HG03095 (cell line): ENCODE results near the gene TMIGD3.

Source experiments
- ATAC-seq: cut with Tn5 transposase; IDR thresholded peaks from one replicate; pipeline ENCODE4 v1.9.1; 2021; ENCODE audit warnings: moderate library complexity; ENCODE audit not compliant: unreplicated experiment

TMIGD3 gene

DNA sequence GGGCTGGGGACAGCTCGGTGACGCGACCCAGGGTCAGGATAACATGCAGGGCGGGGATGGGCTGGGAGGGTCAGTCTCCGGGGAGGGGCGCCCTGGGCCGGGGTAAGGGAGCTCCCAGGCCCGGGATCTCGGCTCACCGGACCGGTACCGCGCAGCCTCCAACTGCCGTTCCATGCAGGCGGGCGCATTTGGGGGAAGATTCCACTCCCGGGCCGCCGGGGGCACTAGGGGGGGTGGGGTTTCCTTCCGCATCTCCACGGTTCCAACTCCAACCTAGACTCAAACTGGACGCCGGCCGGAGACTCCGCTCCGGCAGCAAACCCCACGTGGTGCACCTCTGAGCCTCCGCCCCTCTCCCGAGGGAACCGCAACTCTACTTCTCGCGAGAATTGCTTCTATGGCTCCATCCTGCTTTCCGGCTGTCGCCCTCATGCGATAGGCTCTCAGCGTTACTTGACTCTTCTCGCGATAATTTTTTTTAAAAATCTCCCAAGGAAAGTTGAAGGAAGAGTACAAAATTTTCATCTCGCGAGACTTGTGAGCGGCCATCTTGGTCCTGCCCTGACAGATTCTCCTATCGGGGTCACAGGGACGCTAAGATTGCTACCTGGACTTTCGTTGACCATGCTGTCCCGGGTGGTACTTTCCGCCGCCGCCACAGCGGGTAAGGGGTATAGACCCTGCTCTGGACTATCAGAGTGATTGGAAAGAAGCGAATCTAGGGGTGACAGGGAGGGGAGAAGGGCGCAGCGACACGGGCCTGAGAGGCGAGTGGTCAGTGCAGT is 54.3 kb downstream of the TMIGD3 start, which contains the start of the genes ATP5PB and WDR77:
ATP5PB (plus strand) TSS at position 547 of the 785 bp plus-strand sequence; CDS start at position 625, 78 bp downstream.
WDR77 (minus strand) TSS at position 339 of the 785 bp plus-strand sequence; CDS start at position 252, 87 bp downstream.
- ATAC-seq: peak; percentile 82

DNA sequence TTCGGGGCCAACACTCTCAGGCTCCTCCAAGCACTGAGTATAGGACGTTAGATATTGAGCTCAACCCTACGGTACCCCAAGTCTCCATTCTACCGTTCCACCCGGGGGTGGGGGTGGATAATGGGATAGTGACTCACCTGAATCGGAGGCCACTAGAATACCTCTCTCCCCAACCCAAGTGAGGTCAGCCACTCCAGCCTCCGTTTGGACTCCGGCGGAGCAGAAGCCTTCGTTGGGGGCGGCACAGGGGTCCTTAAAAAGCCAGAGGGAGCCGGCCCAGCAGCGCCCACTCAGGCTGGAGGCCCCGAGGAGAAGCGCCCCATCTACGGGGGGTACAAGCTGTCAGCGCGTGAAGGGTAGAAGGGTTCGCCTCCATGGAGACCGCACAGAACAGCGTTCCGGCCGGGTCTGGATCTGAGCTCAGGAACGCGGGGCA is 54.9 kb downstream of the TMIGD3 start:
- ATAC-seq: no peak

DNA sequence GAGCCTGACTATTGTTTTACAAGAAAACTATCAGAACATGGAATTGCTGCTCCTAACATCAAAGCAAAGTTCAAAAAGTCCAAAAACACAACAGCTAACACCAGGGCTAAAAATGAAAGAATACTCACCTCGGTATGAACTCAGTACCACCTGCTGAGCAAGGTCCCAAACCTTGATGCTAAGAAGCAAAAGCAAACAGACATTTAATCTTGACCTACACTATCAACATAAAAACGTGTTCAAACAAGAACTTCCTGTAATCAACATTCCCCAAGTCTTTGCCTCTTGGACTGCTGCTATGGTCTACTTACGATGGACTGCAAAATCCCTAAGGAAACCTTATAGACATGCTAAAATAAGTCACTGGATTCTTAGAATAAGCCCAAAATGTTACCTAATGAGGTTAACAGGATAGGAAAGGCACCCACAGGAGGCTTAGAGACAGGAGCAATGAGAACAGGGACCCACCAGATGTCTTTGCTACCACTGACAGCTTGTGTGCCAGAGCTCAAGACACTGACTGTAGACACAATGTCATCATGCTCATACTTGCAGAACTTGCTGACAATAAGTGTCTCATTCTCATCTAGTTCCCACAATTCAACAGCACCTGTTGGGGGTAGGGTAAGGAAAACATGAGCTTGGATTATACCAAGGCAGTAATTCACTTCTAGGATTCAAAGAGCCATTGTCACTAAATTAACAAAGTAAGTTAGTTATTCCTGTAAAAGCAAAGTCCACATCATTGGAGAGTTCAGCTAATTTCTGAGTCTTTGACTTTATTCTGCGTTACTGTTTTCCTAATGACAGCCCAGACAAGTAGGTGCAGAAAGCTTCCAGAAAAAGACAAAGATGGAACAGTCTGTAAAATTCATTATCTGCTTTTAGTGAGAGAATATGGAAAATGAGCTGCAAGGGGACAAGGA is 56.2 kb downstream of the TMIGD3 start:
- no peak for ATAC-seq

- ATAC-seq: no peak
Observed at GRCh38 chr1:111446546-111446945, 56.9 kb downstream of the TMIGD3 start.

DNA sequence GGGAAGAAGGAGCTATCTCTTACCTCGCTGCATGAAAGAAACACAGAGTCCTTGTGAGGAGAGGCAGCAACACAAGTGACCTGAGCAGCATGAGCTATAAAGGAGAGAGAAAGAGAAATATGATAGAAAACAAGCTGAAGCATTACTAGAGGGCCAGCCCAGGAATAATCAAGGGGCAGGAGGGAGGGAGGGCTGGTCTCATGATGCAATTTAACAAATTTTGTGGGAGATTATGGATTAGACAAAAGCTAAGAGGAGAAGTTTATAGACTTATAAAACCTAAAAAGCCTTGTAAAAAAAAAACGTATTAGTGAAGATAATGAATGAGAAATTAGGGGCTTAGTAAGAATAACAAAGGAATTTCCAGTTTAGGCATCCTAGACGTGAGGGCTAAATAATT is 59.4 kb downstream of the TMIGD3 start:
- ATAC-seq: no peak

- no peak for ATAC-seq
Observed at GRCh38 chr1:111442457-111442856, 61.0 kb downstream of the TMIGD3 start.

- no peak for ATAC-seq
Observed at GRCh38 chr1:111441573-111442192, 61.8 kb downstream of the TMIGD3 start.

GRCh38 chr1:111439461-111440351 is 63.7 kb downstream of the TMIGD3 start:
- ATAC-seq: no peak

GRCh38 chr1:111436726-111437125 is 66.7 kb downstream of the TMIGD3 start:
- ATAC-seq: no peak
